Erythroblast (primary cell): ENCODE data around the gene IFITM1.
A peak's percentile ranks its signal among the peaks of the same experiment; 100 is the strongest.

Source experiments
- DNase-seq, 2 experiments: peaks; one replicate each; lab custom pipeline; 2025; lab: John Stamatoyannopoulos, UW
- GATA1 ChIP-seq: IDR thresholded peaks from 2 replicates; pipeline ENCODE4 v1.6.1; 2011; ENCODE audit warnings: low read depth, mild to moderate bottlenecking, control low read depth, low read length, moderate library complexity
- POLR2A ChIP-seq: IDR thresholded peaks from 2 replicates; pipeline ENCODE4 v1.6.1; 2011; ENCODE audit warnings: mild to moderate bottlenecking, low read length

Gene IFITM1

GRCh38 chr11:295351-296170 lies 18.3 kb upstream of the IFITM1 start:
- TF ChIP-seq POLR2A = no peak
- TF ChIP-seq GATA1 = no peak
- DNase-seq = no peak

- no peak for DNase-seq
- TF ChIP-seq GATA1 = no peak
- TF ChIP-seq POLR2A = no peak
Observed at GRCh38 chr11:296171-297050, 17.4 kb upstream of the IFITM1 start.

- no peak for DNase-seq
Observed at GRCh38 chr11:297051-297585, 16.7 kb upstream of the IFITM1 start.

DNA sequence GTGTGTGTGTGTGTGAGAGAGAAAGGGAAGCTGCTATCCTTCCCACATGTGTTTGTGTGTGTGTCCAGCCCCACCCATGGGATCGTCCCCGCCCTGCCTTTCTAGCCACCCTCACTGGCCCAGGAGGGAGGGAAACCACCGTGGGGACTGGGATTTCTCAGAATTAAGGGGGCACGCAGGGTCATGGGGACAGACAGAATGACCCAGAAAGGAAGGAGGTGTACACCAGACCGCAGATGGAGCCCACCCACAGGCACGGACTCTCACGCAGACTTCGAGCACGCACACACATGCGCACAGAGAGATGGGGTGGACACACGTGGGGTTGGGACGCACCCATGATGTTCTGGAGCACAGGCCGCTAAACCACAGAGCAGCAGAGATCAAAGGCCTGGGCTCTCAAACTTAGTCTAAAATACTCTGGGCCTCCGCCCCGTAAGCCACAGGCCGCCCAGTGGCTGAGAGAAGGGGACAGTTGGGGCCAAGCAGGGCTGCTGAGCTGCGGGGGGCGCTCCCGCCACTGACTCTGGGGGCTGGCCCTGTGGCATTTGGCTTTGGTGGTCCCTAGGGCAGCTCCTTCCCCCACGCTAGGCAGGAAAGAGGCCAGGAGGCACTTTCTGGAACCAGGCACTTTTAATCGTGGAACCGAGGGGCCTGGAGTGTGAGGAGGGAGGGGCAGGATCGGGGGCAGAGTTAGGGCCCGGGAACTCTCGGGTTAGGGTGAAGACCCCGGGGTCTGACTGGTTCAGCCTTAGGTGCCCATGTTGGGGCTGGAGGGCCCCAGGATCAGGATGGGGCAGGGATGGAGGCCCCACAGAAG lies 16.0 kb upstream of the IFITM1 start:
- no peak for DNase-seq
- no peak for TF ChIP-seq GATA1
- TF ChIP-seq POLR2A = no peak

More at GRCh38 chr11:297051-297585, 16.7 kb upstream of the IFITM1 start:
- TF ChIP-seq GATA1 (no peak), POLR2A (no peak)

- no peak for DNase-seq
- no peak for TF ChIP-seq GATA1
- no peak for TF ChIP-seq POLR2A
Observed at GRCh38 chr11:298406-299065, 15.3 kb upstream of the IFITM1 start.

- DNase-seq = no peak
- TF ChIP-seq GATA1 (no peak), POLR2A (no peak)
Observed at GRCh38 chr11:299081-299891, 14.6 kb upstream of the IFITM1 start, which contains the start of gene IFITM5. Gene IFITM5 (minus strand): TSS chr11:299526. CDS start chr11:299490, 36 bp downstream.

GRCh38 chr11:299951-300735 lies 13.7 kb upstream of the IFITM1 start:
- DNase-seq = no peak
- TF ChIP-seq GATA1 (no peak), POLR2A (no peak)

GRCh38 chr11:303363-303762 lies 10.5 kb upstream of the IFITM1 start:
- no peak for DNase-seq
- no peak for TF ChIP-seq GATA1
- TF ChIP-seq POLR2A = no peak

DNA sequence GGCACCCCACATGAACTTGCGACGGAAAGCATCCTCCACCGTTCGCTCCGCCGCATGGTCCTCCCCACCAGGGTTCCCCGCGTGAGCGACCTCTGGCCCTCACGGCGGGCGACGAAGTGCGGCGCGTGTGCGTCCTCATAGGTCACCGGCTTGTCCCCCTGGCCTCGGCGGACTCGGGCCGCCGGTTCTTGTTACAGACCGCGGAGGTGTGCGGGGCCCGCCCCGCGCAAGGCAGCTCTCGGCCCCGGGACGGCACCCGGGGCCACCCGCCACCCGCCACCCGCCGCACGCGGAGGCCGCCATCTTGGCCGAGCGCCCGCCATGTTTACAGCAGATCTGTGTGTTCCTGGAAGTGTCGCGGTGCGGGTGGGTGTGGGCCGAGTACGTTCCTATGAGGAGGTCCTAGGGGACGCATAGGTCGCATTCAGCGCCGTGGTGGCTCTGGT lies 9.8 kb upstream of the IFITM1 start:
- TF ChIP-seq POLR2A = no peak
- TF ChIP-seq GATA1 = no peak
- no peak for DNase-seq

DNA sequence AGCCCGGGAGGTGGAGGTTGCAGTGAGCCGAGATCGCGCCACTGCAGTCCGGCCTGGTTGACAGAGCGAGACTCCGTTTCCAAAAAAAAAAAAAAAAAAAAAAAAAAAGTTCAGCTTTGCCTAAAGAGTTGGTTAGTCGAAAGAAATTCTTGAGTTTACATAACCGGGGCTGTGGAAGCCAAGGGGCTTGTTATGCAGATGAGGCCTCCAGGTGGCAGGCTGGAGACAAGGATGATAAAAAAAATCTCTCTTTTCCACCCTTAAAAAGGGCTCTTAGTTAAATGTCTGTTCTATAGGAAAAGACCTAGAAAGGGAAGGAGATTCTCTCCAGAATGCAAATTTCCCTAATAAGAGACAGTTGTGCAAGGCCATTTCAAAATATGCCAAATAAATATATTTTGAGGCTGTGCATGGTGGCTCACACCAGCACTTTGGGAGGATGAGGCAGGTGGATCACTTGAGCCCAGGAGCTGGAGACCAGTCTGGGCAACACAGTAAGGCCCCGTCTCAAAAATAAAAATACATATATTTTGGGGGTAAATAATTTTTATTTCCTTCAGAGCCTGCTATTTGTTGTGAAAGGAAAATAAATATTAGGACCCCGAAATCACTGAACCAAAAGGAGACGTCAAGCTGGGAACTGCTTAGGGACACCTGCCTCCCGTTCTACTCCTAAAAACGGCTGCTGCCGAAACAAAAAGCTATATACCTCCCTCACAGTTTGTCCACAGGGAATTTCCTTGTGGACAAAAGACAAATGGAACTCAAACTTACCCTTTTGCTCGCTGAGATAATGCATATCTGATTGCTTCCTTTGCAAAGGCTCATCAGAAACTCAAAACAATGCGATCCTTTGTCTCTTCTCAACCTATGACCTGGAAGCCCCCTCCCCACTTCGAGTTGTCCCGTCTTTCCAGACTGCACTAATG lies 8.7 kb upstream of the IFITM1 start:
- TF ChIP-seq POLR2A = no peak
- TF ChIP-seq GATA1 = no peak

More for the DNA sequence above, 8.7 kb upstream of the IFITM1 start:
- peak; percentile 60 to 62 for DNase-seq
